BJ (cell line): ENCODE results near the gene HP. TPM values are rescaled to one million over a fixed set of nuclear protein-coding genes. Genes with fewer than 3 reads are reported as not detected.

Experiments
- CTCF ChIA-PET: fragments of 350-600 bp; formaldehyde crosslinking; extraction: SDS; loops from one replicate; lab custom pipeline; 2021; ENCODE audit warnings: antibody characterized with exemption, inconsistent platforms; lab: Yijun Ruan, JAX
- POLR2A ChIA-PET: fragments of 300-600 bp; sonication (Branson Sonifier 250); formaldehyde crosslinking; extraction: SDS; loops from one replicate; lab custom pipeline; 2021; ENCODE audit warnings: antibody characterized with exemption; lab: Charles Lee
- DNase-seq: peaks from one replicate; pipeline ENCODE4 v3.0.0-alpha.2; 2011; ENCODE audit warnings: low read depth
- H3K27me3 ChIP-seq: 2 replicates; pipeline ENCODE4 v1.6.0; 2011; ENCODE audit warnings: low read length; ENCODE audit not compliant: control insufficient read depth, insufficient read depth
- H3K36me3 ChIP-seq: 2 replicates; pipeline ENCODE4 v1.5.1; 2011; ENCODE audit warnings: low read length; ENCODE audit not compliant: control insufficient read depth, insufficient read depth
- H3K4me3 ChIP-seq: 2 replicates; pipeline ENCODE4 v1.5.1; 2011; ENCODE audit warnings: low read depth, mild to moderate bottlenecking, control low read depth, low read length
- polyA plus RNA-seq: library from polyadenylated mRNA; depleted of rRNA; stranded (reverse); fragments of >200 nt; gene quantifications from 2 replicates; pipeline ENCODE4 v1.2.3, GENCODE V29; 2011
- TF ChIP-seq, protein P1 (sequence below): IDR thresholded peaks from 2 replicates; pipeline ENCODE4 v1.5.1; 2011; ENCODE audit warnings: low read depth, mild to moderate bottlenecking, control low read depth, inconsistent platforms, low read length, moderate library complexity; ENCODE audit not compliant: insufficient read depth

HP gene
- polyA plus RNA-seq, 1 experiment = not detected

DNA sequence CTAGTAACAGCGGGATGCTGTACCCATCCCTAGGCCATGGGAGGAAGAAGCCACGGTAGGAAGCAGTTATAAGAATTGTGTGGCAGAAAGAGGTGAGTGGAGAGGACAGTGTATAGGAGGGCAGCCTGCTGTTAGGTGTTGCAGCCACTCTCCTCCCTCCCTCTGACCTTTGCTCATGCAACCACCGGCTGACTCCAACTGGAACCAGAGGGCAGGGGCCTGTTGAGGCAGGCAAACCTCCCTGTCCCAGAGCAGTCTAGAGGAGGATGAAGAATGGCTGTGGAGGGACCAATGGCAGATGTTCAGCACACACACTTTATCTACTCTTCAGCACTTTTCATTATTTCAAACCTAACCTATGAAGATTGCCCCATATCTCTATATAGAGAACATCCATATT lies 36.9 kb downstream of the HP start:
- no peaks in the 10 kb centered on the region for H3K27me3 ChIP-seq
- peaks cover 5% of the 10 kb centered on the region for H3K36me3 ChIP-seq
- no peak for DNase-seq
- ChIA-PET POLR2A (no interaction called here), CTCF (no interaction called here)
- TF ChIP-seq, protein P1, sequence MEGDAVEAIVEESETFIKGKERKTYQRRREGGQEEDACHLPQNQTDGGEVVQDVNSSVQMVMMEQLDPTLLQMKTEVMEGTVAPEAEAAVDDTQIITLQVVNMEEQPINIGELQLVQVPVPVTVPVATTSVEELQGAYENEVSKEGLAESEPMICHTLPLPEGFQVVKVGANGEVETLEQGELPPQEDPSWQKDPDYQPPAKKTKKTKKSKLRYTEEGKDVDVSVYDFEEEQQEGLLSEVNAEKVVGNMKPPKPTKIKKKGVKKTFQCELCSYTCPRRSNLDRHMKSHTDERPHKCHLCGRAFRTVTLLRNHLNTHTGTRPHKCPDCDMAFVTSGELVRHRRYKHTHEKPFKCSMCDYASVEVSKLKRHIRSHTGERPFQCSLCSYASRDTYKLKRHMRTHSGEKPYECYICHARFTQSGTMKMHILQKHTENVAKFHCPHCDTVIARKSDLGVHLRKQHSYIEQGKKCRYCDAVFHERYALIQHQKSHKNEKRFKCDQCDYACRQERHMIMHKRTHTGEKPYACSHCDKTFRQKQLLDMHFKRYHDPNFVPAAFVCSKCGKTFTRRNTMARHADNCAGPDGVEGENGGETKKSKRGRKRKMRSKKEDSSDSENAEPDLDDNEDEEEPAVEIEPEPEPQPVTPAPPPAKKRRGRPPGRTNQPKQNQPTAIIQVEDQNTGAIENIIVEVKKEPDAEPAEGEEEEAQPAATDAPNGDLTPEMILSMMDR = no peak
- H3K4me3 ChIP-seq = no peak overlapping the region

DNA sequence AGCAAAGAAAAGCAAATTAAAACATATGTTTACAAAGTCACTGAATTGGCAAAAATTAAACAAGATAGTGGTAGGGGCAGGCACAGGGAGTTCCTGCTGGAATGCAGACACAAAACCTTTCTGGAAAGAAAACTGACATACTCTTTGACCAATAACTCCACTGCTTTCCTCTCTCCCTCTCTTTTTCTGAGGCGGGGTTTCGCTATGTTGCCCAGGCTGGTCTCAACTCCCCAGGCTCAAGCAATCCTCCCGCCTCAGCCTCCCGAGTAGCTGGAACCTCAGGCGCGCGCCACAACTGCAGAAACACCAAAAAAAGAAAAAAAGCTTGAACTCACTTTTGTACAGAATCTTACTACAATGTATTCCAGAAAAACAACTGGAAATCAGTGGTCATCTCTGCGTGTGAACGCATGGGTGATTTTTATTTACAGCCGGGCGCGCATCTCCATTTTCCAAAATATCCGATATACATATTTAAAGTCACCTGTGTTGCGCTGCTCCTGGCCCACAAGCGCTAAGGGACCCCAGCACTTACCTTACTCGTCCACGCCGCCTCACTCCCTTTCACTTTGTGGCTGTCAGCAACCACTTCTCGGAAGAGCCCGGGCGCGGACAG lies 38.6 kb downstream of the HP start:
- no peak for DNase-seq
- TF ChIP-seq, protein P1 = no peak
- ChIA-PET POLR2A (interaction anchor here (0.8 kb wide), 1 partner anchor 26 kb away, joined by 3 read pairs; no protein-coding TSS in a partner anchor), CTCF (interaction anchor here (2.7 kb wide), 1 partner anchor 26 kb away, joined by 10 read pairs; no protein-coding TSS in a partner anchor)
- peak overlapping the region; percentile 91 for H3K4me3 ChIP-seq
- no peaks in the 10 kb centered on the region for H3K27me3 ChIP-seq
- H3K36me3 ChIP-seq = peaks cover 9% of the 10 kb centered on the region

DNA sequence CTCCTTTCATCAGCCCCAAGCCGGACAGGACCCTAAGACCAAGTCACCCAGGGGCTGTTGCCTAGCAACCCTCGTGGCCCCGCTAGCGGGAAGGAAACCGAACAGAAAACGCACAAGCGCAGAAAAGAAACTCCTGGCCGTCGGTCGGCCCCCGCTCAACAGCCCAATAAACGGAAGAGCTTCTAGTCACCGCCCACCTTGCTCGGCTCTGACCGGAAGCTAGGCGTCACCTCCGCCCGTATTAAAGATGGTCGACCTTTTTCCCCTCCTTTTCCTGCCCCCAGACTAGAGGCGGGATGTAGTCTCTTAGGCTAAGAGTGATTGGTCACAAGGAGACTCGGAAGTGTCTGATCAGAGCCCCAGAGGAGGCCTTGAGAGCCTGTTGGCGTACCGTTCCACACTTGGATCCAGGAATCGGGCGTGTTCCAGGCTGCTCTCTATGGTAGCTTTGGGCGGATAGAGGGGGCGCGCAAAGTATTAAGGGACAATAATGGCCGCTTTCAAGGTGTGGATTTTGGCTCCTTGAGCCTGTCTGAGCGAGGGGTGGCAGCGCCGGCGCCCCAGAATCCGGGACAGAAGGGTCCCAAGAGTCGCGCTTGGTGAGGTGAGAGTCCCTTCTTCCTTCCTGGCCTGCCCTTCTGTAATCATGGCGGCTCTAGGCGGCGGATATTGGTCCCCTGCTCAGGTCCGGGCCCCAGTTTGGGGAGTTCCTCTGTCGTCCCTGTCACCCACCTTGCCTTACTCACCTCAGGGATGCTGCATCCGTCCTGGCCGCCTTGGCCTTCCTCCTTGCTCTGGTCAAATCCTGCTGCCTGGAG lies 39.4 kb downstream of the HP start, which contains the start of the genes DHX38 and TXNL4B:
Gene DHX38 (plus strand): TSS at position 400 of the 818 bp plus-strand sequence. CDS start 2,311 bp downstream, outside the sequence.
Gene TXNL4B (minus strand): TSS at position 173 of the 818 bp plus-strand sequence. CDS start 2,871 bp downstream, outside the sequence.
- CTCF ChIA-PET = interaction anchor here (2.0 to 2.7 kb wide), 2 partner anchors 27 to 31 kb away, joined by 4 to 10 read pairs; no protein-coding TSS in a partner anchor
- H3K4me3 ChIP-seq = peak within 1 kb of the TSS; percentile 91
- peak; percentile 99 for DNase-seq
- POLR2A ChIA-PET = interaction anchor here (0.8 kb wide), 1 partner anchor 25 kb away, joined by 3 read pairs; no protein-coding TSS in a partner anchor
- peaks cover 12% of the 10 kb centered on the region for H3K36me3 ChIP-seq
- no peaks in the 10 kb centered on the region for H3K27me3 ChIP-seq
- TF ChIP-seq, protein P1 = no peak

DNA sequence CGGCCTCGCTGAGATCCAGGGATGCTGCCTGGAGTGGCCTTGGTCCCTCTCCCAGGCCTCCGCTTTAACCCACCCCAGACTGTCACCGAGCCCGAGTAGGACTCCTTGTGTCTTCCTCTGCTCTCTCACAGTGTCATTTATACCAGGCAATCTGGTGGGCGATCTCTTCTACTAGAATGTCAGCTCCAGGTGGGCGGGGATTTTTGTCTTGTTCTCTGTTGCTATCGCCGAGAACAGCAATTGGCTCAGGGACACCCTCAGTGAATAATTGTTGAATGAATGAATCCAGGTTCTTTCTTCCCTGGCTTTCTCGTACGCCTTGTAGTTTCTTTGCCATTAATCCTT lies 39.9 kb downstream of the HP start:
- TF ChIP-seq, protein P1 = no peak
- CTCF ChIA-PET = interaction anchor here (2.0 to 2.7 kb wide), 2 partner anchors 27 to 30 kb away, joined by 4 to 10 read pairs; no protein-coding TSS in a partner anchor
- POLR2A ChIA-PET = no interaction called here
- Histone ChIP-seq H3K4me3 (peak overlapping the region; percentile 91), H3K36me3 (peaks cover 12% of the 10 kb centered on the region), H3K27me3 (no peaks in the 10 kb centered on the region)
- no peak for DNase-seq

DNA sequence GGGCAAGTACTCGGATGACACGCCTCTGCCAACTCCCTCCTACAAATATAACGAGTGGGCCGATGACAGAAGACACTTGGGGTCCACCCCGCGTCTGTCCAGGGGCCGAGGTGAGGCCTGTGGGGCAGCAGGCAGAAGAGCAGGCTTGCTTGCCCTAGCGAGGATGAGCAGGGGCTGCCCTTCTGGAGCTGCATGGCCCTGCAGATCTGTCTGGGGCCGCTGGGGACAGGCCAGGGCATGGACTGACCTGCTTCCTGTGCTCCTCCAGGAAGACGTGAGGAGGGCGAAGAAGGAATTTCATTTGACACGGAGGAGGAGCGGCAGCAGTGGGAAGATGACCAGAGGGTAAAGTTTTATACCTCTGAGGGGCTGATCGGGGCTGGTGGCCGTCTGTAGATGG lies 44.6 kb downstream of the HP start:
- TF ChIP-seq, protein P1 = no peak
- Histone ChIP-seq H3K27me3 (no peaks in the 10 kb centered on the region), H3K4me3 (no peak overlapping the region), H3K36me3 (peaks cover 41% of the 10 kb centered on the region)
- CTCF ChIA-PET = interaction anchor here (0.9 to 1.5 kb wide), 2 partner anchors 13 to 32 kb away, joined by 3 to 4 read pairs; no protein-coding TSS in a partner anchor
- no peak for DNase-seq
- POLR2A ChIA-PET = no interaction called here
